Suprapubic skin (tissue), 4 donors: ENCODE results near the gene CENPA.

Source experiments
- CTCF ChIP-seq, 2 donors: fragments of 200-600 bp in 1 of 2; fragments of 450-650 bp in 1 of 2; sonication (generic) in 1 of 2; IDR thresholded peaks; one replicate each; pipeline ENCODE4 v1.5.1; 2016 to 2019; ENCODE audit warnings: antibody characterized with exemption in 2 of 2, mild to moderate bottlenecking in 1 of 2, moderate library complexity in 1 of 2
- EP300 ChIP-seq: sonication (generic); formaldehyde crosslinking; IDR thresholded peaks from one replicate; pipeline ENCODE4 v1.6.1; 2017; ENCODE audit warnings: antibody characterized with exemption
- POLR2A ChIP-seq, 2 donors: fragments of 450-650 bp; IDR thresholded peaks; one replicate each; pipeline ENCODE4 v1.6.1; 2017; ENCODE audit warnings: antibody characterized with exemption in 2 of 2, mild to moderate bottlenecking in 2 of 2, moderate library complexity in 2 of 2
- POLR2AphosphoS5 ChIP-seq, 3 donors: sonication (generic); formaldehyde crosslinking; IDR thresholded peaks; one replicate each; pipeline ENCODE4 v1.6.1; 2017; ENCODE audit warnings: antibody characterized with exemption in 3 of 3

DNA sequence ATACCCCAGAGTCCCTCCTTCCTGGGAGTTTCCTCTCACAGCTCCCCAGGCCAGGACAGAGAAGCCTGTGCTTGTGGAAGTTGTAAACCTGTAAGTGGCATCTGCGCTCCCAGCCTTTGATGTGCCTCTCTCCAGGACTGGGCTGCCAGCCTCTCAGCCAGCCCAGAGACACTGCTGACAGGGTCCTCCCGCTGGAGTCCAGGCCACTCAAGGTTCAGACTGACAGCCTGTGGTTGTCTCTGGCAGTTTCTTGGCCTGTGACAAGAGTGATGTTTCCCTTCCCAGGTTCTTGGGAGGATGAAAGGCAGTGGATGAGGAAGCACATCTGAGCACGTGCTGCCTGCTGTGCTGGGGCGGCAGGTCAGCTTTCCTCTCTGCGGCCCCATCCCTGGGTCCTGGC is 18.7 kb upstream of the CENPA start:
- TF ChIP-seq CTCF (IDR thresholded peaks at IDR 0.05) (no peak), EP300 (no peak), POLR2A (IDR thresholded peaks at IDR 0.05) (no peak), POLR2AphosphoS5 (IDR thresholded peaks at IDR 0.05) (no peak)
